Thyroid gland (tissue), 4 donors: ENCODE measurements around the gene MACROD1. TPM values are rescaled to one million over a fixed set of nuclear protein-coding genes. Genes with fewer than 3 reads are reported as not detected.
A peak's percentile ranks its signal among the peaks of the same experiment; 100 is the strongest.

ENCODE experiments used
- DNase-seq, 2 donors: peaks; one replicate each; pipeline ENCODE4 v3.0.0-alpha.2; 2019
- H3K27ac ChIP-seq, 3 donors: fragments of 200-600 bp; sonication (generic); 1 replicate in 2 of 3; 2 replicates in 1 of 3; pipeline ENCODE4 v1.5.1; 2016 to 2019; ENCODE audit warnings: mild to moderate bottlenecking in 1 of 3, moderate library complexity in 1 of 3
- H3K27me3 ChIP-seq: fragments of 200-600 bp; sonication (generic); one replicate; pipeline ENCODE4 v1.5.1; 2019
- H3K36me3 ChIP-seq, 2 donors: fragments of 200-600 bp; sonication (generic); one replicate each; pipeline ENCODE4 v1.5.1; 2016 to 2019
- H3K4me1 ChIP-seq, 2 donors: fragments of 200-600 bp; sonication (generic); one replicate each; pipeline ENCODE4 v1.5.1; 2017 to 2019
- H3K4me3 ChIP-seq, 3 donors: fragments of 200-600 bp; sonication (generic); replicated peaks in 1 of 3; 1 replicate in 2 of 3; 2 replicates in 1 of 3; pipeline ENCODE4 v1.5.1; 2016; ENCODE audit warnings: mild to moderate bottlenecking in 1 of 3
- H3K9me3 ChIP-seq: fragments of 200-600 bp; sonication (generic); one replicate; pipeline ENCODE4 v1.5.1; 2017
- POLR2A ChIP-seq, 2 donors: fragments of 450-650 bp; IDR thresholded peaks; one replicate each; pipeline ENCODE4 v1.6.1; 2017; ENCODE audit warnings: antibody characterized with exemption in 2 of 2, mild to moderate bottlenecking in 2 of 2, moderate library complexity in 1 of 2
- WGBS, 2 donors: methylation state at CpG; one replicate each; pipeline ENCODE4 v1.1.5; 2017; 5-methylcytosine and 5-hydroxymethylcytosine counted together
- intact Hi-C: fragments of 100-400 bp; cut with DNase I; formaldehyde crosslinking; loops from one replicate; pipeline ENCODE4 v1.15.1; 2023
- total RNA-seq, 4 donors: library from RNA; depleted of rRNA; stranded (reverse); fragments of >200 nt; gene quantifications; one replicate each; pipeline ENCODE4 v1.2.3, GENCODE V29; 2016
- TF ChIP-seq, protein P1 (sequence below), 6 experiments: fragments of 200-600 bp in 3 of 6; fragments of 450-650 bp in 3 of 6; sonication (generic) in 3 of 6; IDR thresholded peaks; one replicate each; pipeline ENCODE4 v1.5.1; 2016 to 2019; ENCODE audit warnings: antibody characterized with exemption in 6 of 6, mild to moderate bottlenecking in 2 of 6, inconsistent platforms in 1 of 6, moderate library complexity in 1 of 6

Gene MACROD1
- total RNA-seq, 4 donors from 2014 or later, result 62.5 to 89.5 (median 70.0) TPM

DNA sequence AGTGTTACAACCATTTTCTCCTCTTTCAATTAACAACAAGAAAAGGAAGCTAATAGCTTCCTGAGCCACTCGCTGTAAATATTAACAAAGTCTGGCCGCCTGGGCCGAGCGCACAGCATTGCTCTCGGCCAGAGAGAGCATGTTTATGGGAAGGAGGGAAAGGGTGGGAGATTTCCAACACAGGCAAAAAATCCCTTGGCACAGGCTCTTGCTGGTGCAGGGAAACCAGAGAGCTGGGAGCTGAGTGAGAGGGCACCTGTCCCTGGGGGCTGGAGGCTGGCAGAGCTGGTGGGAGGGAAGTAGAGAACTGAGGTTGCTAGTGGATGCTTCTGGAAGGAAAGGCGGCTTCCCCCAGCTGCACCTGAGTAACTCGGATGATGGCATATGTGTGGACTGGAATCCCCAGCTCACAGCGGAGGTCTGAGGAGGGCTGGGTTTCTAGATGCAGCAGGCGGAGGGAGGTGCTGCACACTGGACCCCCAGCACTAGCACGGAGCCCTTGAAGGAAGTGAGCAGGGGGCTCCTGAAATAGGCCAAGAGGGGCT, 70.6 kb downstream of the MACROD1 start:
- peak; percentile 46 to 59 for DNase-seq
- peak overlapping the region; percentile 38 to 87 (median 81) for H3K27ac ChIP-seq
- TF ChIP-seq POLR2A (IDR thresholded peaks at IDR 0.05), result no peak
- TF ChIP-seq, protein P1, sequence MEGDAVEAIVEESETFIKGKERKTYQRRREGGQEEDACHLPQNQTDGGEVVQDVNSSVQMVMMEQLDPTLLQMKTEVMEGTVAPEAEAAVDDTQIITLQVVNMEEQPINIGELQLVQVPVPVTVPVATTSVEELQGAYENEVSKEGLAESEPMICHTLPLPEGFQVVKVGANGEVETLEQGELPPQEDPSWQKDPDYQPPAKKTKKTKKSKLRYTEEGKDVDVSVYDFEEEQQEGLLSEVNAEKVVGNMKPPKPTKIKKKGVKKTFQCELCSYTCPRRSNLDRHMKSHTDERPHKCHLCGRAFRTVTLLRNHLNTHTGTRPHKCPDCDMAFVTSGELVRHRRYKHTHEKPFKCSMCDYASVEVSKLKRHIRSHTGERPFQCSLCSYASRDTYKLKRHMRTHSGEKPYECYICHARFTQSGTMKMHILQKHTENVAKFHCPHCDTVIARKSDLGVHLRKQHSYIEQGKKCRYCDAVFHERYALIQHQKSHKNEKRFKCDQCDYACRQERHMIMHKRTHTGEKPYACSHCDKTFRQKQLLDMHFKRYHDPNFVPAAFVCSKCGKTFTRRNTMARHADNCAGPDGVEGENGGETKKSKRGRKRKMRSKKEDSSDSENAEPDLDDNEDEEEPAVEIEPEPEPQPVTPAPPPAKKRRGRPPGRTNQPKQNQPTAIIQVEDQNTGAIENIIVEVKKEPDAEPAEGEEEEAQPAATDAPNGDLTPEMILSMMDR (IDR thresholded peaks at IDR 0.05), result no peak
- intact Hi-C loops, result no loop called here
- peaks cover 55 to 74% of the 10 kb centered on the region in 2 donors for H3K4me1 ChIP-seq
- no peak overlapping the region for H3K4me3 ChIP-seq
- no peaks in the 10 kb centered on the region for H3K27me3 ChIP-seq
- no peaks in the 10 kb centered on the region for H3K36me3 ChIP-seq
- no peaks in the 10 kb centered on the region for H3K9me3 ChIP-seq
- whole genome bisulfite sequencing, 2 donors, result 52 to 53% methylated on average over 9 to 10 of the region's 10 CpGs

DNA sequence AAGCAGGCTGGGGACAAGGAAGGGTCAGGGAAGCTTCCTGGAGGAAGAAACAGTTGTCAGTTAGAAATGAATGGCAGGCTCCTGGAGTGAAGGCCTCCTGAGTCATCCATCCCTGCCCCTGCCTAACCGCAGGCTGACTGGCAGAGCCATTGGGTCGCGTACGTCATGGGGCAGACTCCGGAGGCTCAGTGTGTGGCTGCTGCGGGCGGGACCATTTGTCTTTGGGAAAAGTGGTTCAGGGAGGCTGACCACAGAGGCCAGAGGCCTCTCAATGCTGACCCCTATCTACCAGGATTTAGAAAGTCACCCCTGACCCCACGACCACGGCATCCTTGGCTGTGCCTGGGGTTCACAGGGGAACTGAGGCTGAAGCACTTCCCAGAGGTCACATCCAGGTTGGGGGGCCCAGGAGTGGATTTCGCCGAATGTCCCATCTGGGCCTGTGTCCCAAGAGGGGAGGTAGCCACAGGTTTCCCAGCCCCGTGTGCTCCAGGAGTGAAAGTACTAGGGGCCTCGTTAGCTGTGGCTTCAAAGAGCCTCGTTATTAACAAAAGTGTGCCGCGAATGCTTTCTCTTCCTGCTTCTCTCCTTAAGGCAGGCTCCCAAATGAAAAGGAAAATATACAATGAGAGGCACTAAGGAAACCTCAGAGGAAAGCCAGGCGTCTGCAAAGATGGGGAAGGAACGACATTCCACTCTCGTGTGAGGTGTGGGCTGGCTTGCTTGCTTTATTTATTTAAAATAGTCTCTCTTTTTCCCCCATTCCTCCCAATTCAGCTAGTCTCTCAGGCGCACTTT, 71.3 kb downstream of the MACROD1 start:
- no peaks in the 10 kb centered on the region for H3K9me3 ChIP-seq
- no peak for TF ChIP-seq POLR2A (IDR thresholded peaks at IDR 0.05)
- TF ChIP-seq, protein P1 (IDR thresholded peaks at IDR 0.05), result no peak
- H3K27ac ChIP-seq, result peak overlapping the region; percentile 38 to 87 (median 81)
- H3K4me1 ChIP-seq, result peaks cover 59 to 77% of the 10 kb centered on the region in 2 donors
- no peak overlapping the region for H3K4me3 ChIP-seq
- no peak for DNase-seq
- intact Hi-C loops, result no loop called here
- 67 to 69% methylated on average over 17 to 18 of the region's 20 CpGs for WGBS, 2 donors
- no peaks in the 10 kb centered on the region for H3K27me3 ChIP-seq
- H3K36me3 ChIP-seq, result no peaks in the 10 kb centered on the region

DNA sequence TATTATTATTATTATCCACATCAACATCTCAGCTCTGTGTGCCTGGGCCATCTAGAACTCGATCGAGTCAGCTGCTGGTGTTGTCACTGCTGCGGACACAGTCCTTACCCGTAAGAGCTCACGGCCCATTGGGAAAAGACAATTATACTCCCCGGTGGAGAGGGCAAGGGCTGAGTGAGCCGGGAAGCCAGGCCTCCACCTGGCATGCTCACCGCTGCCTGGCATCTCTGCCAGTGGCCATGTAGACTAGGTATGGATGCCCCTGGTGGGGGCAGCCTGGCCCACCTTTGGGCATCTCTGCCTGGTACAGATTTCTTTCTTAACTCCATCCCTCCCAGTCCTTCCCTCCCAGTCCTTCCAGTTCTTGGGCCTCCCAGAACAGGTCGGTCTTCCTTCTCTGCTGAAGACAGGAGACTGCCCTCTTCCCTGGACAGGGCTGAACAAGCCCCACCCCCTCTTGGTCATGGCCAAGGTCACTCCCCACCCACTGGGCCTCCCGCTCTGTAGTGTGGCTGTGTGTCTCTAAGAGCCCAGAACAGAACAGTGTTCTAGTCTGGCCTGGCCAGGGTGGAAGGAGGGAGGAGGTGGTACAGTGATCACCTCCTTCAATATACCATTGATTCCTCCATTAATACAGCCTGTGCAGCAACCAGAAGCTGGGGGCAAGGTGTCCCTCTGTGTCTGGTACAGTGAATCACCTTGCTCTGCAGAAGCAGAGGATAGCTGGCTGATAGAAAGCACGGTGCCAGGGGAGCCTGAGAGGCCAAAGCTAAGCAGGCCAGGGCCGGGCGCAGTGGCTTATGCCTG, 72.5 kb downstream of the MACROD1 start:
- Histone ChIP-seq H3K27me3 (no peaks in the 10 kb centered on the region), H3K9me3 (no peaks in the 10 kb centered on the region), H3K36me3 (no peaks in the 10 kb centered on the region), H3K4me3 (no peak overlapping the region), H3K27ac (peak overlapping the region; percentile 77 to 87 (median 81)), H3K4me1 (peaks cover 71 to 87% of the 10 kb centered on the region in 2 donors)
- peak; percentile 85 for DNase-seq
- TF ChIP-seq, protein P1 (IDR thresholded peaks at IDR 0.05), result no peak
- peak in 1 of 2 donors; percentile 29 for TF ChIP-seq POLR2A (IDR thresholded peaks at IDR 0.05)
- intact Hi-C loops, result no loop called here
- 40 to 45% methylated on average over 10 to 13 of the region's 13 CpGs for WGBS, 2 donors

DNA sequence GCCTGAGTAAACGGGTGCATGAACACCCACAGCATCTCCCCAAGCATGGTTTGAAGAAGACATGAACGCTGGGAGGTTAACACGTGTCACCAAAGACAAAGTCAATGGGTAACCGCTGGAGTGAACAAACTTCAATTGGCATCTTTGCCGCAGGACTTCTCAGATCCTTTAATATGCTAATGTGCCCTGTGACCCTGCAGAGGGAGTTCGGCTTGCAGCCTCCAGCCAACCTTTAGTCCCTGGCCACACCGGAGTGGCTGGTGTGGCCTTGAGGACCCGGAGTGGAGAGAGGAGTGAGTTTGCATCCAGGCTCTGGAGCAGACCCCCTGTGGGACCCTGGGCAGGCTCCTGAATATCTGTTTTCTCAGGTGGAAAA, 73.2 kb downstream of the MACROD1 start:
- Histone ChIP-seq H3K4me3 (no peak overlapping the region), H3K9me3 (no peaks in the 10 kb centered on the region), H3K4me1 (peaks cover 69 to 87% of the 10 kb centered on the region in 2 donors), H3K27ac (peak overlapping the region; percentile 20 to 87 (median 81)), H3K27me3 (no peaks in the 10 kb centered on the region), H3K36me3 (no peaks in the 10 kb centered on the region)
- DNase-seq, result no peak
- intact Hi-C loops, result no loop called here
- no peak for TF ChIP-seq POLR2A (IDR thresholded peaks at IDR 0.05)
- TF ChIP-seq, protein P1 (IDR thresholded peaks at IDR 0.05), result no peak
- 90 to 91% methylated on average over 8 of the region's 8 CpGs for WGBS, 2 donors
